GM12878 (cell line): ENCODE measurements around the gene ACTG1. TPM values are rescaled to one million over a fixed set of nuclear protein-coding genes. Genes with fewer than 3 reads are reported as not detected.

ENCODE experiments used
- BHLHE40 ChIP-seq, 2 experiments: fragments of 450-650 bp in 1 of 2; IDR thresholded peaks; 2 replicates each; pipeline ENCODE4 v1.6.1; 2011 to 2017; ENCODE audit warnings: low read depth in 2 of 2, borderline replicate concordance in 1 of 2, improper control_type of control experiment in 1 of 2, low read length in 1 of 2, mild to moderate bottlenecking in 1 of 2
- CEBPZ ChIP-seq: fragments of 150-350 bp; IDR thresholded peaks from 2 replicates; pipeline ENCODE4 v1.6.1; 2016; ENCODE audit warnings: low read depth, low read length
- CTCF ChIP-seq, 3 experiments: IDR thresholded peaks in 2 of 3; conservative IDR thresholded peaks in 1 of 3; 2 replicates each; pipeline ENCODE4 v1.5.1; 2011; ENCODE audit warnings: low read depth in 3 of 3, low read length in 3 of 3, mild to moderate bottlenecking in 3 of 3, control low read depth in 2 of 3, moderate library complexity in 2 of 3, inconsistent platforms in 1 of 3, mixed read lengths in 1 of 3; ENCODE audit not compliant: control insufficient read depth in 2 of 3, insufficient read depth in 1 of 3; ENCODE audit errors: extremely low read depth in 1 of 3
- DPF2 ChIP-seq: fragments of 450-650 bp; IDR thresholded peaks from 2 replicates; pipeline ENCODE4 v1.6.1; 2017; ENCODE audit warnings: mild to moderate bottlenecking
- IRF4 ChIP-seq: IDR thresholded peaks from 2 replicates; pipeline ENCODE4 v1.6.1; 2011; ENCODE audit warnings: low read depth, low read length
- JUNB ChIP-seq: IDR thresholded peaks from 2 replicates; pipeline ENCODE4 v1.6.1; 2016; ENCODE audit warnings: antibody characterized with exemption, mild to moderate bottlenecking
- PAX5 ChIP-seq: IDR thresholded peaks from 2 replicates; pipeline ENCODE4 v1.6.1; 2011; ENCODE audit warnings: low read depth, low read length, borderline replicate concordance
- PBX3 ChIP-seq: IDR thresholded peaks from 2 replicates; pipeline ENCODE4 v1.6.1; 2011; ENCODE audit warnings: mild to moderate bottlenecking, low read depth, low read length, moderate library complexity; ENCODE audit not compliant: insufficient replicate concordance
- RAD51 ChIP-seq: fragments of 450-650 bp; IDR thresholded peaks from 2 replicates; pipeline ENCODE4 v1.6.1; 2016; ENCODE audit warnings: moderate library complexity, mild to moderate bottlenecking, inconsistent platforms
- SREBF1 ChIP-seq: IDR thresholded peaks from 2 replicates; pipeline ENCODE4 v1.6.1; 2012; ENCODE audit warnings: mild to moderate bottlenecking, low read length
- SREBF2 ChIP-seq: IDR thresholded peaks from 2 replicates; pipeline ENCODE4 v1.6.1; 2012; ENCODE audit warnings: mild to moderate bottlenecking, low read length
- USF2 ChIP-seq: IDR thresholded peaks from 2 replicates; pipeline ENCODE4 v1.6.1; 2011; ENCODE audit warnings: low read depth, low read length, improper control_type of control experiment, borderline replicate concordance
- ZNF687 ChIP-seq: fragments of 450-650 bp; IDR thresholded peaks from 2 replicates; pipeline ENCODE4 v1.6.1; 2017; ENCODE audit warnings: mild to moderate bottlenecking, moderate library complexity
- polyA plus RNA-seq, 11 experiments: library from polyadenylated mRNA; depleted of rRNA in 4 of 11; unstranded in 6 of 11; stranded (reverse) in 5 of 11; fragments of >200 nt; fragmentation: Nextera tagmentation in 4 of 11; fragmentation: Illumina TruSeq in 1 of 11; extraction: Ambion mirVana in 4 of 11; extraction: Trizol in 1 of 11; gene quantifications; 1 replicate in 1 of 11; 2 replicates in 10 of 11; pipeline versions ENCODE4 v1.2.1 to v1.2.3, GENCODE V29; 2011 to 2016; ENCODE audit warnings: inconsistent platforms in 2 of 11, missing spikeins in 2 of 11, low read depth in 1 of 11
- total RNA-seq, 4 experiments: library from RNA; depleted of rRNA in 3 of 4; stranded (reverse); fragments of >200 nt in 3 of 4; fragmentation: Illumina TruSeq in 1 of 4; extraction: Trizol in 1 of 4; gene quantifications; 2 replicates each; pipeline versions ENCODE4 v1.2.1 to v1.2.3, GENCODE V29; 2013 to 2021

The ACTG1 gene
- total and polyA plus RNA-seq, 10 of the 15 experiments (the other 5 are each of a cell fraction or from before 2014, with no cell fraction given): 810 to 6,105 (median 3,650) TPM

- TF ChIP-seq CTCF (IDR thresholded peaks at IDR 0.05 in 2 of 3, conservative IDR thresholded peaks at IDR 0.05 in 1 of 3; ENCODE audit: control insufficient read depth in 2 of 3, extremely low read depth in 1 of 3, insufficient read depth in 1 of 3, low read depth in 3 of 3, low read length in 3 of 3) (peak in 2 of 3 experiments; percentile 5 to 10; a peak in 2 of 6 replicates), PAX5 (peak; percentile 61), CEBPZ (no peak), RAD51 (peak; percentile 86), ZNF687 (peak; percentile 82), SREBF2 (no peak), DPF2 (peak; percentile 40), IRF4 (0 out of 2 replicates have a peak, but pooled peaks have one; percentile 40), SREBF1 (no peak), USF2 (peak; percentile 29; the same call in 1 of the 2 replicates), PBX3 (no peak), BHLHE40 (IDR thresholded peaks at IDR 0.05; ENCODE audit: borderline replicate concordance in 1 of 2, low read depth in 2 of 2, low read length in 1 of 2) (peak; percentile 55 to 85; a peak in 3 of 4 replicates), JUNB (no peak)
Measured at GRCh38 chr17:81517339-81518112, 4.9 kb upstream of the ACTG1 start (continued).
